Esophagus muscularis mucosa (tissue), 4 donors: ENCODE results near the gene TTC39A.

Experiments
- CTCF ChIP-seq, 3 experiments: fragments of 200-600 bp in 2 of 3; fragments of 450-650 bp in 1 of 3; sonication (generic) in 2 of 3; IDR thresholded peaks; one replicate each; pipeline ENCODE4 v1.5.1; 2017 to 2019; ENCODE audit warnings: antibody characterized with exemption in 3 of 3, mild to moderate bottlenecking in 2 of 3, moderate library complexity in 1 of 3
- EP300 ChIP-seq: sonication (generic); formaldehyde crosslinking; IDR thresholded peaks from one replicate; pipeline ENCODE4 v1.6.1; 2017; ENCODE audit warnings: antibody characterized with exemption
- POLR2A ChIP-seq: fragments of 450-650 bp; IDR thresholded peaks from one replicate; pipeline ENCODE4 v1.6.1; 2017; ENCODE audit warnings: antibody characterized with exemption, moderate library complexity, mild to moderate bottlenecking, low read depth

GRCh38 chr1:51270751-51271150 is 59.6 kb downstream of the TTC39A start:
- TF ChIP-seq EP300 (no peak), CTCF (IDR thresholded peaks at IDR 0.05) (no peak), POLR2A (no peak)
